NCI-H510A (cell line): ENCODE measurements around the gene RAB40B.
"Not testable (repeated sequence)": the region's sequence is repeated elsewhere in the genome, so short reads cannot be mapped to it uniquely, and the experiment has no call there.

Experiments
- DNase-seq: peaks from one replicate; lab custom pipeline; 2025; lab: John Stamatoyannopoulos, UW

RAB40B gene

DNA sequence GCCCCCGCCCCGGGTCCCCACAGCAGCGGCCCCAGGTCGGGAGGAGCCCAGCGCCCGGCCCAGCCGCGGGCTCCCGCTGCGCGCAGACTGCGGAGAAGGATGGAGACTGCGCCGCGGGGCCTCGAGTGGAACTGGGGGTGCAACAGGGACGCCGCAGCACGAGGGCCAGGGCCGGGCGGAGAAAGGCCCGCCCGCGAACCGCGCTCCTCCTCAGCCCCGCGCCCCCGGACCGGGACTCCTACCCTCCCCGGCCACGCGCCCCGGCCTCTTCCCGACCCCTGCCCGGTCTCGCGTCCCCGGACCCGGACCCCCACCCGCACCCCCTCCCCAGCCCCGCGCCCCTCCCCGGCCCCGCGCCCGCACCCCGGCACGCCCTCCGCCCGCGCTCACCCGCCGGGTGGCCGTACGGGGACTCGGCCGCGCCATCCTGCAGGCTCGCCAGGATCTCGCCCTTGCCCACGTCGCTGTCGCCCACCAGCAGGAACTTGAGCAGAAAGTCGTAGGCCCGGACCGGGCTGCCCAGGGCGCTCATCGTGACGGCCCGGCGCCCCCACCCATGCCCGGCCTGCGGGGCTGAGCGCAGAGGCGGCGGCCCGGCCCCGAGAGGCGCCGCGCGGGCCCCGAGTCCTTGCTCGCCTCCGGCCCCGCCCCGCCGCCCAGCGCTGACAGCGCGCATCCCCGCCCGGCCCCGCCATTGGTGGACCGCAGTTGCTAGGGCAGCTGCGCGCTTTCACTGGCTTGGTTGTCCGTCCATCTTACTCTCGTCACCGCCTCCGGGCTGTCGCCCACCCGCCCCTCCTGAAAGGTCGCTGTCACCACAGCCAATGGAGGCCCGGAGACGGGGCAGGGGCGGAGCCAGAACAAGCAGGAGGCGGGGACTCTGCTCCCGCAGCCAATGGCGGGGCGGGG lies at the start of gene RAB40B:
TSS of gene RAB40B (minus strand) at position 634 of the 909 bp plus-strand sequence. CDS start at position 532, 102 bp downstream.
- peak; percentile 97 for DNase-seq

GRCh38 chr17:82745524-82745923 lies 47.0 kb upstream of the RAB40B start:
- DNase-seq = no peak

- DNase-seq = not testable (repeated sequence)
These were observed 46.2 kb upstream of the RAB40B start for GRCh38 chr17:82744736-82745135.

DNA sequence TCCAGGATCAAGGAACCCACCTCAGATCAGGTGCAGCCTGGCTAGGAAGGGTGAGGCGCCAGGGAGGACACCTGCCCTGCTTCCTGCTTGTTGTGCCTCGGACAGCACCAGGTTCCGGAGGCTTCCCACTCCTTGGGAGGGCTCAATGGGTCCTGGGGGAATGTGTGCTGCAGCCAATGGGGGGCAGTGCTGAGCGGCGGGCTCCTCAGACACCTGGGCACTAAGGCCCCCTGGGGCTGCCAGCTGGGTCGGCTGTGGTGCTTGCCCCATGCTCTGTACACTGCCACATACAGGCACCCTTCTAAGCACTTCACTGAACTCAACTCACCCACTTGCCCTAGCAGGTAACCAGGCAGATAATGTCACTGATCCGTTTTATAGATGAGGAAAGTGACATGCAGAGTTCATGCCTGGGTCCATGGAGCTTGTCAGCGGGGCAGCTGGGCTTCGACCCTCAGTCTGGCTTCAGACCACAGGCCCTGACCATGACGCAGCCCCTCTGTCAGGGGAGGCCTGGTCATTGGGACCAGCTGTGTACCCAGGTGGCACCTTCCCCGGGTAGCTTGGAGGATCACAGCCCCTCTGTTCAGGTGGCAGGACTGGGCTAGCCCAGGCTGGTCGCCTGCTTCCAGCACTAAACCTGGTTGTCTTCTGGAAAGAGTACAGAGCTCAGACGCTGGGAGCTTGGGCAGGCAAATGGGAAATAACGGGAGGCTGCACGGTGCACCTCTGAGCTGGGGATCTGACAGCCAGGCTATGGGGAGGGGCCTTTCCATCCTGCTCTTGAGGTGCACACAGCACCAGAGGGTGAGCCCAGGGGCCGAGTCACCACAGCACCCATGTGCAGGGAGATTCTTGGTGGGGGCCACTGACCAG lies 45.1 kb upstream of the RAB40B start:
- no peak for DNase-seq

GRCh38 chr17:82740906-82741759 lies 42.6 kb upstream of the RAB40B start:
- DNase-seq = no peak

GRCh38 chr17:82737967-82738877 lies 39.7 kb upstream of the RAB40B start:
- no peak for DNase-seq

DNA sequence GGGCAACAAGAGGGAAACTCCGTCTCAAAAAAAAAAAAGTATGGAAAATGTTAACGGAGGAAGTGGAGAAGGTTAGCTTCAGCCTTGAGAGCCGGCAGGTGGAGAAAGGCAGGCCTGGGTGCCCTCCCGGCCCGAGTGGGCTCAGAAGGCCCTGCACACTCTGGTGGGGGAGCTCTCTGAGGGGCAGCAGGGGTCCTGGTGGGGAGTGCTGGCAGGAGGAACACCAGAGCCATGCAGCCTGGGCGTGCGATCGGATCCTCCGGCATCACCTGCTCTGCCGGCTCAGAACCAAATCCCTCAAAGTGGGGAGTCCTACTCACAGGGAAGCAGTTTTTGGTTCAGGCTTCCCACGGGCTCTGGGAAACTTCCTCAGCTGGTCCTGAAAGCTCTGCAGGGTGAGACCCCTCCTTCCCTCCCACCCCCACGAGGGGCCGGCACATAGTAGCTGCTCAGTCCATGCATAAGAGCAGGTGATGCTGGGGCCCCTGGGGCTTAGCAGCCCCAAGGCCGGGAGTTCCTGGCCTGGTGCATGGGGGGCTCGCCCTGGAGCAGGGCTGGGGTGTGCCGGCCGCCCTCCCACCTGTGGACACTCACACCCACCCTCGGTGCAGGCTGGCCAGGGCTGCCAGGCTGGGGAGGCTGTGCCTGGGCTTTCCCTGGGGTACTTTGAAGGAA lies 38.1 kb upstream of the RAB40B start:
- no peak for DNase-seq

DNA sequence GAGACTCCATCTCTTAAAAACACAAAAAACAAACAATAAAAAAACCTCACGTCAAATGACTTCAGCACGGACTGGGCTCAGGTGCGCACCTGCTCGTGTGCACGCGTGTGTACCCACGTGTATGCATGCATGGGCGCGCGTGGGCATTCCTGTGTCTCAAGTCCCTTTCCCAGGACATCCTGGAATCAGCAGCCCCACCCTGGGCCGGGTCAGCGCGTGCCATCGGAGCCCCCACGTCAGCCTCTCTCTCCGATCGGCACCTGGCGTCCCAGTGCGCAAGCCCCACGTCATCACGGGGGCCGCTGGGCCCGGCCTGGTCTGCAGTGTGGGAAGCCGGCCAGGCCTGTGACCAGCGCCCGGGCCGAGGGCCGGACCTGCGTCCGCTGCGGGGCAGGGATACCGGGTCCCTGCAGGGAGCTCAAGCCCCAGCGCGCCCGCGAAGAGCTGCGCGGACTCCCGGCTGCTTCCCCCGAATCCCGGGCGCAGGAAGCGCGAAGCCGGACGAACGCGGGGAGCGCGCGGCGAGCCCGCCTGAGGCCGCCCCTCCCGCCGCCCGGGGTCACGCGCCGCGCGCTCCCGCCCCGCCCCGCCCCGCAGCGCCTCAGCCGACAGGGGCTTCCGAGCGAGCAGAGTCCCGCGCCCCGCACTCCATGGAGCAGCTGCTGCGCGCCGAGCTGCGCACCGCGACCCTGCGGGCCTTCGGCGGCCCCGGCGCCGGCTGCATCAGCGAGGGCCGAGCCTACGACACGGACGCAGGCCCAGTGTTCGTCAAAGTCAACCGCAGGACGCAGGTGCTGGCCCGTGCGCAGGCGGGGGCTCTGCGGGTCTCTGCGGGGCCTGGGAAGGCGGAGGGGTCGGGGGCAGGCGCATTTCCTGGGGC lies 36.7 kb upstream of the RAB40B start, which contains the start of gene FN3K:
TSS of gene FN3K (plus strand) at position 629 of the 880 bp plus-strand sequence. CDS start at position 651, 22 bp downstream.
- peak; percentile 42 for DNase-seq

DNA sequence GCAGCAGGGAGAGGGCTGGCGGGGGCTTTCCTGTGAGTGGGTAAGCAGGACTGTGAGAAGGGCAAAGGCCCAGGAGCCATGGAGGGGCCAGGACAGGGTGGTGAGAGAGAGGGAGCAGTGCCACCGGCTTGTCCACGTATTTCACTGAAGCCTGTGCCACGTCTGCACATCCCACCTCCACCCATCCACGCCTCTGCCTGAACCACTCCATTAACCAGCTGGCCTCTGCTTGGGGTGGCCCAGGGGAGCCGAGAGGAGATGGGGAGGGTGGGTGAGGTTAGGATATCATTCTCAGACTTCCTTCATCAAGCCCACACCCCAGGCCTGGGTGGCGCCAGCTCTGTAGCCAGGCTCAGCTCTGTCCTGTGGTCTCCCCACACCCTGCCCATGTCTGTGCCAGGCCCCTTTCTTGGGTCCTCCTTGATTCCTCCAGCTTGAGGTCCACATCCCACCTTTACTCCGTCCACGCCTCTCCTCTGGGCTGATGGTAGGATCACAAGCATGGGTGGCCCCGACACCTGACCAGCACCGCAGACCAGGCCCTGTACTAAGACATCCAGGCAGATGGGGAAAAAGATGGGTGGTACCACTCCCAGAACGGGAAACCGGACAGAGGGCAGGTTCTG lies 33.7 kb upstream of the RAB40B start:
- DNase-seq = no peak

DNA sequence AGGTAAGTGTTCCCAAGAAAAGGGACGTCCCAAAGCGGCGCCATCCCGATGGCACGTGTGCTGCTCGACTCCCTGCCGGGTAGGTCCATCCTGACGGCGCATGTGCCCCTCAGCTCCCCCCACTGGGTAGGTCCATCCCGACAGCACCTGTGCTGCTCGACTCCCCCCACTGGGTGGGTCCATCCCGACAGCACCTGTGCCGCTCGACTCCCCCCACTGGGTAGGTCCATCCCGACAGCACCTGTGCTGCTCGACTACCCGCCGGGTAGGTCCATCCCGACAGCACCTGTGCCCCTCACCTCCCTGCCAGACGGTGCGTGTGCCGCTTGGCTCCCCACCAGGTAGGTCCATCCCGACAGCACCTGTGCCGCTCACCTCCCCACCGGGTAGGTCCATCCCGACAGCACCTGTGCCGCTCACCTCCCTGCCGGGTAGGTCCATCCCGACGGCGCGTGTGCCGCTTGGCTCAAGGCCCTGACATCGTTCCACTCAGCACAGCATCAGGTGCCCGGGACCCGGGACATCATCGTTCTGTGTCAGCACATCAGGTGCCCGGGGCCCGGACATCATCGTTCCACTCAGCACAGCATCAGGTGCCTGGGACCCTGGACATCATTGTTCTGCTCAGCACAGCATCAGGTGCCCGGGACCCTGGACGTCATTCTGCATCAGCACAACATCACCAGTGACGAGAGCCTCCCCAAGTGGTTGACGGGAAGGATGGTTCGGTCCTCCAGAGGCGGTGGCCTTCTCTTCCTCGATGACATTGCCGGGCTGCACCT lies 31.2 kb upstream of the RAB40B start:
- no peak for DNase-seq

DNA sequence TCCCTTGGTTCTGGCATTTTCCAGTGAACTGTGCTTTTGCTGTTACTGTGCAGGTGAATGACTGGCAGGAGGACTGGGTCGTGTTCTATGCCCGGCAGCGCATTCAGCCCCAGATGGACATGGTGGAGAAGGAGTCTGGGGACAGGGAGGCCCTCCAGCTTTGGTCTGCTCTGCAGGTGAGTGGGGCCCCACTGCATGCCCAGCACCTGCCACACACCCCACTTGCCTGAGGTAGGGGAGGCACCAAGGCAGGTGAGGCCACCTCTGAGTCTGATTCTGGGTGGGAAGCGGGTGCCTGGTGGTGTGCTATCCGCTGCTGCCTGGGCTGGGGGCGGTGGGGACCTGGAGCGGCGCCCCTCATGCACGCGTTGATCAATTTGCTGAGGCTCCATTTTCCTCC lies 27.9 kb upstream of the RAB40B start:
- DNase-seq = no peak

DNA sequence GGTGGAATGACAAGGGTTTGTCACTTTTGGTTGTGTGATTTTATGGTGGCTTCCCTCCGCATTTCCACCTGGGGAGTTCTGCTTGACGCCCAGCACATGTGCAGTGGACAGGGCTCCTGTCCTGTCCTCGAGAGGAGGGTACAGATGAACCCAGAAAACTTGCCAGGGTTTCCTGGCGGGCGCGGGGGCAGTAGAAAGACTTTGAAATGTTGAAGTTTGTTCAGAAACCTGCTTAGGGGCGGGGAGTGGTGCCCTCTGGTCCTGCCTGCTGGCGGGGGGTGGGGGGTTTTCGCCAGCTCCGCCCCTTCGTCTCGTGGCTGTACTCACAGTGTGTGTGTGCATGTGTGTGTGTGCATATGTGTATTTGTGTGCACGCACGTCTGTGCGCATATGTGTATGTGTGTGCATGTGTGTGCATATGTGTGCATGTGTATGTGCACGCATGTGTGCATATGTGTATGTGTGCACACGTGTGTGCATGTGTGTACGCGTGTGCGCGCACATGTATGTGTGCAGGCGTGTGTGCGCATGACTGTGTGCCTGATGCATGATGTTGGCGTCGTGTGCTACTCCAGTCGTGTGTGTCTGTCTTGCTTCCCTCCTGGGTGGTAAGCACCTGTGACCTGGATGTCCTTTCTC lies 24.8 kb upstream of the RAB40B start:
- DNase-seq = no peak

DNA sequence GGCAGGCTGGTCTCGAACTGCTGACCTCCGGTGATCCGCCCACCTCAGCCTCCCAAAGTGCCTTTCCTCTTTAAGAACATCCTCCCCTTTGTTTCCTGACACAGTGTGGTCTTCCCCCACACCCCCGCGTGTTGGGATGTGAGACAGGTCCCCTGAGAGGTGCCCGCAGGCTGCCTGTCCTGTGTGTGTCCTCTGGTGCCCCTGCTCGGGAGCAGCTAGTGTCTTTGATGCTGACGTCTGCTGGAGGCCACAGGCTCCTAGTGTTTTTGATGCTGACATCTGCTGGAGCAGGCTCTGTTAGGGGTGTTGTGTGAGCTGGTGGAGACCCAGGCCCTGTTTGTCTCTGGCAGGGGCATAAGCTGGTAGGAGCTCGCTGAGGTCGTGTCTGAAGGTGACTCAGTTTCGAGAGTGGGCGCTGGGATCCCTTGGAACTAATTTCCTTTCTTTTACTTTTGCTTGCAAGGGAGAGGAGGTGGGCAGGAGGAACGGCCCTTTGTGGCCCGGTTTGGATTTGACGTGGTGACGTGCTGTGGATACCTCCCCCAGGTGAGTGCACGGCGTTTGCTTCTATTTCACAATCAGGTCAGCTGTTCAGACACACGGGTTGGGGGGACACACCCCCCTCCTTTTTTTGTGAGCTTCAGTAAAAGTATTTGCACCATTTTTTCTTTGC lies 24.0 kb upstream of the RAB40B start:
- no peak for DNase-seq

DNA sequence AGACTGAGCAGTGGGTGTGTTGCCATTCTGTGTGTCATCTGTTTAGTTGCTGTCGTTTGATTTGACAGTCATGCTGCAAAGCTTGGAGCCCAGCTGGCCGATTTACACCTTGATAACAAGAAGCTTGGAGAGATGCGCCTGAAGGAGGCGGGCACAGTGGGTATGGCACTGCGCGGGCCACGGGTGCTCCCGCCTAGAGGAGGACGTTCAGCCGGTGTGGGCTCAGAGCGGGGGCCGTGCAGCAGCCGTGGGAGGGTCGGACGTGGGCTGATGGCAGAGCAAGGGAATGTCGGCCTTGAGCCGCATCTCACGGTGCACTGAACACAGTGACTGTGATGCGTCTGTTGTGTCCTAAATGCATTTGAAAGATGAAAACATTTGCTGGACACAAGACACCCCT lies 21.7 kb upstream of the RAB40B start:
- no peak for DNase-seq

GRCh38 chr17:82718986-82719685 lies 20.6 kb upstream of the RAB40B start:
- DNase-seq = no peak
